ENCODE results near the gene SLX9.

Gene SLX9

DNA sequence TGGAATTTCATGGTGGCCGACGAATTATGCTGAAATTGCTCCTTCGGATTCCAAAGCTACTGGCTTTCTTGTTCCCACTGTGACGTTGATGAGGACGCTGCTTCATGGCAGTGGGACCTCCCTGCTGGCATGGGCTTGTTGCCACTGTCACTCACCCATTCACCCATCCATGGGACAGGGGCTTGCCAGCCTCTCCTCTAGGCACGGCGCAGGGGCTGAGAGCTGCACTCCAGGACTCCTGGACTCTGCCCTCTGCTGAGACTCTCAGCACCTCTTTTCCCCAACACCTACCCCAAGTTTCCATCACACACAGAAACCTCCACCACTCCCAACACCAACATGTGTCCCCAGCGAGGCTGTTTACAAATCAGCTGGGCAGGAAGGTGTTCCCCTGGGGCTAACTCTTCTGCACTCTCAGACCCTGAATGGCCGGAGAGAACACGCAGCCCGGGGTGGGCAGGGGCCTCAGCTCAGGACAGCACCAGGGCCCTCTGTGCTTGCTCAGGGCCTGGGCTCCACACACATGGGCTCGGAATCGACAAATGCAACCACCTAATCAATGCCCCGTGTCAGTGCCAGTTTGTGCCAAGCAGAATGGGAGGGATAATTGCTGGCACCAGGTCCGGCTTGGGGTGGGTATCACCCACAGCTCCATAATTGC is 22.3 kb upstream of the SLX9 start:
- DNase-seq: no peak

DNA sequence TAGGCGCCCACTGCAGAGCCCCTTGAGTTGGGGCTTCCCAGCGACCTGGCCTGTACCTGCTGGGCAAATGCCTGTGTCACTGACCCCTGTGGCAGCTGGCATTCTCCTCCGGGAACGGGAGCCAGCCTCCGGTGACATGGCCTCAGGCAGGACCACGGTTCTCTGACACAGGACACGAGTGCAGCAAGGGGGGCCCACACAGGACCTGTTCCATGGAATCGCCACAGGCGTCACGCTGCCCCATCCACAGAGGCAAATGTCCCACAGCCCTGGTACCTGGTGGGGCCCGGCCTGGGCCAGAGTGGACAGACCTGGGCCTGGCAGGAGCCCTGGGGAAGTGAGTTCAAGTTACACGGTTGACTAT is 21.7 kb upstream of the SLX9 start:
- DNase-seq: no peak

DNA sequence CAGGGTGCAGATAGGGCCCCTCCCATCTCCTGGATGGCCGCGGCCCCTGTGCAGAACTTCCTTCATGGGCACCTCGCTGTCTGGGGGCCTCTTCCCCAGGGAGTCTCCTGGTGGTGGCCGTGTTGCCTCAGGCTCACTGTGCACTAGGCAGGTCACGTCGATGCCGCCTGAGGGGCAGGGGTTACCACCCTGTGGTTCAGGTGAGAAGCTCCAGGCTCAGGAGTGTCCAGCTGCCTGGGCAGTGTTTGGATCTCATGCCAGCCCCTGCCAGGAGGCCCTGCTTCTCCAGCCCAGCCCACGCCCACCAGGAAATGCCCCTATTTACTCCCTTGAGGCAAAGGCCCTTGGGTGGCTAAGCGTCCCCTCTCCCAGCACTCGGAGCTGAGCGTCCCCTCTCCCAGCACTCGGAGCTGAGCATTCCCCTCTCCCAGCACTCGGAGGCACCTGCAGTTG is 21.2 kb upstream of the SLX9 start:
- no peak for DNase-seq

DNA sequence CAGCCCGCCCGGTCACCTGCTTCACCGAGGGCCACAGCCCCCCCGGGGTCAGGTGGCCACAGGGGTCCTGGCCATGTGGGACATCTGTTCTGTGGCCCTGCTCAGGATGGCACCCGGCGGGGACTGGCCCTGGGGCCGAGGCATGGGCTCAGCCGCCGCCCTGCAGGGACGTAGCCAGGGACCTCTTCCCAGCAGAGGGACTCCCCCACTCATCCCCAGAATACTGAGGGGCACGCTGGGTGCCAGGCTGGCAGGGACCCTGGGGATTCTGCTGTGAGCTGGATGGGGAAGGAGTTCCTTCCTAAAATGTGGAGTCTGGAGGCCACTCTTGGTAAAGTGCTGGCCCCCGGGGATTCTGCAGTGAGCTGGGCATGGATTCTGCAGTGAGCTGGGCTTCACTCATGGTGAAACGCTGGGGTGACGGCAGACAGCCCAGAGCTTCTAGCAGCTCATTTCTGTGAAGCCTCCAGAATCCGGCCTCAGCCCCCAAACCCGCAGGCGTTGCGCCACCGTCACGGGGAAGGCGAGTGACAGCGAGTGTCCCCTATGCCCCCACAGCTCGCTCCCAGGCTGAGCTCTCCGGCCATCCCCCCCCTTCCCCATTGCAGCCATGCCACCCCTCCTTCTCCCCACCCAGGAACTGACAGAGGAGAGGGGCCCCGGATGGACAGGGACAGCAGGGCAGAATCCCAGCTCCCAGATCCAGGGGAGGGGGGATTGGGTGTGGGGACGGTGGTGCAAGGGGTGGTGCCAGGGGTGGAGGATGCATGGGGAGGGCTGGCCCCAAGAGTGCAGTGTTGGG is 20.5 kb upstream of the SLX9 start:
- DNase-seq: no peak

- no peak for DNase-seq
Observed at GRCh38 chr21:44919913-44920693, 19.7 kb upstream of the SLX9 start.

- DNase-seq: no peak
Observed at GRCh38 chr21:44920694-44921604, 18.9 kb upstream of the SLX9 start, which contains the start of gene ITGB2. TSS of gene ITGB2 (minus strand) at chr21:44920899. CDS start at chr21:44910782, 10,117 bp downstream.

GRCh38 chr21:44921928-44922327 is 17.9 kb upstream of the SLX9 start:
- DNase-seq: no peak

GRCh38 chr21:44923480-44924084 is 16.2 kb upstream of the SLX9 start:
- DNase-seq: no peak

- DNase-seq: no peak
Observed at GRCh38 chr21:44924606-44925377, 15.0 kb upstream of the SLX9 start.

DNA sequence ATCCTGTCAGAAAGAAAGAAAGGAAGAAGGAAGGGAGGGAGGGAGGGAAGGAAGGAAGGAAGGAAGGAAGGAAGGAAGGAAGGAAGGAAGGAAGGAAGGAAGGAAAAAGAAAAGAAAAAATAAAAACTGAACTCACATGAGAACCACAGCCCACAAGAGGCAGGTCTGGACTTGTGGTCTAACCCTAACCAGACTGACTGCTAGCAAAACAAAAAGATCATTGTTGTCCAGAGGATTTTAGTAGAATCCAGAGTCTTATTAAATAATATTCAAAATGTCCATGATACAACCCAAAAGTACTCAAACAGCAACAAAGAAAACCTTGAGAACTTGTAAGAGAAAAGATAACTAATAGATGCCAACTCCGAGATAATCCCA is 14.5 kb upstream of the SLX9 start:
- DNase-seq: no peak

GRCh38 chr21:44926331-44927101 is 13.3 kb upstream of the SLX9 start:
- DNase-seq: no peak

- no peak for DNase-seq
Observed at GRCh38 chr21:44927259-44927586, 12.6 kb upstream of the SLX9 start.

DNA sequence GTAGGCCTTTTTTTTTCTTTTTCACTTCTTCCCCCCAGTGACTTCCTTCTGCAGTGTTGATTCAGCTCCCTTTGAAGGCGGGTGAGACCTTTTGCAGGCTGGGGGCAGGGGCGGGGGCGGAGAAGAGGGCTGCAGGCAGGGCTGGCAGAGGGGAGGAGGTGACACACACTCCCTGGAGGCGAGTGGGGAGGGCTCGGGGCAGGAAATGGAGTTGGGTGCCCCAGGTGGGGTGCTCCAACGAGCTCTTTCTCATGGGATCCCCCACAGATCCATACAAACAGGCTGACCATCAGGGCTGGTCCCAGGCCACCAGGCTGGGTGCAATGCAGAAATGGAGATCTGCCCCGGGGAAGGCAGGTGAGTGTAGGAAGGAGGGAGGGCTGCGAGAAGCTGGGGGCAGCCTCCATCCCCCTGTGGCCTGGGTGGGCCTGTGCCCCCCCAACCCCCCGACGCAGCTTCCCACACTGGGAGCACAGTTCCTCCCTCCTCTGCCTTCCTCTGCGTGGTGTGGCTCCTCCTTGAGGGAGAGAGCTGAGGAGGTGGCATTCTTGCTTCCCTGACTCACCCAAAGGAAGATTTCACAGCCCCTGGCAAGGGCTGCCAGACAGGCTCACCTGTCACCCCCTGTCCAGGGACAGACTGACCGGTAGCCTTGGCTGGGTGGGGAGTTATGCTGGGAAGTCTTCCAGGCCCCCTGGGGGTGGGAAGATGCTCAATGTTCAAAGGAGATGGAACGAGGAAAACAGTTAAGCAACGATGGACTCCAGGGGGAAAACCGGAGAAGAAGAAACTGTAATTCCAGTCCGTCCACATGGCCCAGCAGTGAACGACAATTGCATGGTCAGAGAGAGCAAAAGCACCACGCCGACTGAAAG is 12.0 kb upstream of the SLX9 start:
- DNase-seq: peak; percentile 64

GRCh38 chr21:44928500-44929241 is 11.2 kb upstream of the SLX9 start:
- peak; percentile 79 for DNase-seq

- DNase-seq: no peak
Observed at GRCh38 chr21:44929242-44929798, 10.5 kb upstream of the SLX9 start.

DNA sequence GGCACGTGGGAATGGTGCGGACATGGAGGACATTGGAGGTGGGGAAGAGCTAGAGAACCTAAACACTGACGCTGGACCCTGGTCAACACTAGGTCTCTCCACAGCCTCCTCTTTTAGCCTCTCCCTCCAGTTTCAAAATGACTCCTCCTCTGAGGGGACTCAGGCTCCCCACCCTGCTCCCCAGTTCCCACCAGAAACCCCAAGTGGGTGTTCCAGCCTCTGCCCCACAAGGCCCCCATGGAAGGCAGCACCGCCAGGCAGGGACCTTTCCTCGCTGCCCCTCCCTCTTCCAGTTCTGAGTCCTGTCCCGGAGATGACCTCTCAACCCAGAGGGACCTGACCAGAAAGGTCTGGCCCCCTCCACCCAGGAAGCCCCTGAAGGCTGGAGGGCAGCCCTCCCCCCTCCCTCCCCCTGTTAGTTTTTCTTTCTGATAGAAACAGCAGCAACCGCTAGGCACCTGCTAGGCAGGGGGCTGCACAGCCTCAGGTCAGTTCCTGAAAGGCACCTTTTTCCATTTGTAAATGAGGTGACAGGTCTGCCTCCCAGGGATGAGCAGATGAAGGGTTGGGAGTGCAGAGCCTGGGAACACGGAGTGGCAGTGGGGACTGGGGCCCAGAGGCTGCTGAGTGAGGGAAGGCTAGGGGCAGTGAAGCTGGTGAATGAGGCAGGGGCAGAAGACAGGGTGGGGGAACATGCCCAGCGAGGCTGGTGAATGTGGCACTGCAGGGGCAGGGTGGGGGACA is 9.9 kb upstream of the SLX9 start:
- DNase-seq: no peak

DNA sequence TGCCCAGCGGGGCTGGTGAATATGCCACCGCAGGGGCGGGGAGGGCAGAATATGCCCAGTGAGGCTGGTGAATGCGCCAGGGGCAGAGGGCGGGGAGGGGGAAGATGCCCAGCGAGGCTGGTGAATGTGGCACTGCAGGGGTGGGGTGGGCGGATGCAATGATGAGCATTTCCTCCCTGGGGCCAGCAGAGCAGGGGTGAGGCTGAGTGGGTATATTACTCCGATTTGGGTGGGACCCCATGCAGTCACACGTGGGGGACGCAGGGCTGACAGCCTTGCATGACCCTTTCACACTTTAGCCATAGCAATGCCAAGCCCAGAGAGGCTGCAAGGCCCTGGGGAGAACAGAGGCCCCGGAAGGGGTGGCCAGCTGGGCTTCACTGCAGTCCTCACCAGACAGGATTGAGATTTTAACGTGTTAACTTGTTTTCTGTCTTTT is 9.3 kb upstream of the SLX9 start:
- no peak for DNase-seq

GRCh38 chr21:44931137-44931500 is 8.7 kb upstream of the SLX9 start:
- DNase-seq: no peak
